Right lobe of liver (tissue), 4 donors: Measurements from ENCODE around the gene PDCD10.

Experiments
- CTCF ChIP-seq, 4 donors: fragments of 200-600 bp in 3 of 4; fragments of 450-650 bp in 1 of 4; IDR thresholded peaks; one replicate each; pipeline versions ENCODE4 v1.5.1 to v1.8.0; 2016 to 2022; ENCODE audit warnings: antibody characterized with exemption in 4 of 4, mild to moderate bottlenecking in 2 of 4
- POLR2A ChIP-seq: fragments of 450-650 bp; IDR thresholded peaks from one replicate; pipeline ENCODE4 v1.6.1; 2017; ENCODE audit warnings: antibody characterized with exemption, mild to moderate bottlenecking
- donor health status: DM: no; HTN: no; CAD: no.
- donor health status: DM: no; HTN: no; CAD: no.
- donor health status: DM: no; HTN: yes; CAD: no.

DNA sequence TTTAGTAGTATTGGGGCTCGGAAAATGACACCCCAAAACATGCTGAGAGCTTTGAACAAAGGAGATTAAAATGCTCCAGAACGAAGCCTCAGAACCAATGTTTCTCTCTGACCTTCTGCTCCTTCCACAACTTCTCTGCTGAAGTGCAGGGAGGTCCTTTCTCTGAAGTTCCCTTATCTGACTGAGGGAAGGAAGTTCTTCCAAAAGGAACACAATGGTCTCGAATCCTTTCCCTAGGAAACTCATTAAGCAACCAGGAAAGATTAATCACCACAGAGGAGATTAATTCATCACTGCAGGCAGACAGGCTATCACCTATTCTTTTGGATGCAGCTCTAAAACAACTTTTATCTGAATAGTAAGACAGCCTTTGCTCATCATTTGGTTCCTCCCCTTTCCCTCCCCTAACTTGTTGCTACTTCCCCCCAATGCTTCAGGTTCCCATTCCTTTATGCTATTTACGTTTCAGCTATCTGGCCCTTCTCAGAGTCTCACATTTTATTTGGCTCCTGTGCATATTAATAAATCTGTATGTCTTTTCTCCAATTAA lies 62.7 kb downstream of the PDCD10 start:
- TF ChIP-seq CTCF (IDR thresholded peaks at IDR 0.05) (no peak), POLR2A (no peak)
